Astrocyte (in vitro differentiated cells and primary cell): ENCODE results near the gene COX19.

Source experiments
- EZH2 ChIP-seq: IDR thresholded peaks from 2 replicates; pipeline ENCODE4 v1.6.1; 2012; ENCODE audit warnings: mild to moderate bottlenecking, low read length, inconsistent platforms; ENCODE audit not compliant: insufficient read depth
- TF ChIP-seq, protein P1 (sequence below): IDR thresholded peaks from 2 replicates; pipeline ENCODE4 v1.5.1; 2011; ENCODE audit warnings: low read depth, mild to moderate bottlenecking, inconsistent platforms, low read length, moderate library complexity; ENCODE audit not compliant: insufficient read depth

DNA sequence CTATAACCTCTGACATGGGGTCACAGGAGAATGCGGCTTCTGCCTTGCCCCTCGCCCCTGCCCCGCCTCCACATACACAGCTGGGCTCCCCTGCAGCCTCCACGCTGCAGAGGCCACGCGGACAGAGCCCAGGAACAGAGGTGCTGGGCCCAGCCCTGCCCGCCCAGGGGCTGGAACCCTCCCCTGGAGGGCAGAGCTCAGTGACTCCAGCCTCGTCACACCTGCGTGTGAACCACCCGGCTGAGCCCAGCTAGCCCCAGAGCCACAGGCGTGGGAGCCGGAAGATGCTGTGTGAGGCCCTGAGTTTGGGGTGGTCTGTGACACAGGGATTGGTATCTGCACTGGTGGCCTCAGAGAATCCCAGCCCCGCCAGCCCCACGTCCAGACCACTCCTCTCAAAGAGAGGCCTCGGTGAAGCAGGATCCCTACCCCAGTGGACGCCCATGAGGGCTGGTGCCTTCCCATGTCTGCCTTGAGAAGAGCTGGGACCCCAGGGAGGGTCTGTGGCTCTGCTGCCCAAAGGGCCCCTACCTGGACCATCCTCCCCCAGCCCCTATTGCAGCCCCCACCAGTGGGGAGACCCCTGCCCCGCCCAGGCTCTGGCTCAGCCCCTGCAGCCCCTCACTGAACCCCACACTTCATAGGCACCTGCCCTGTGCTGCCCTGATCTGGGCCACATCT, 12.8 kb downstream of the COX19 start:
- no peak for TF ChIP-seq EZH2
- TF ChIP-seq, protein P1, sequence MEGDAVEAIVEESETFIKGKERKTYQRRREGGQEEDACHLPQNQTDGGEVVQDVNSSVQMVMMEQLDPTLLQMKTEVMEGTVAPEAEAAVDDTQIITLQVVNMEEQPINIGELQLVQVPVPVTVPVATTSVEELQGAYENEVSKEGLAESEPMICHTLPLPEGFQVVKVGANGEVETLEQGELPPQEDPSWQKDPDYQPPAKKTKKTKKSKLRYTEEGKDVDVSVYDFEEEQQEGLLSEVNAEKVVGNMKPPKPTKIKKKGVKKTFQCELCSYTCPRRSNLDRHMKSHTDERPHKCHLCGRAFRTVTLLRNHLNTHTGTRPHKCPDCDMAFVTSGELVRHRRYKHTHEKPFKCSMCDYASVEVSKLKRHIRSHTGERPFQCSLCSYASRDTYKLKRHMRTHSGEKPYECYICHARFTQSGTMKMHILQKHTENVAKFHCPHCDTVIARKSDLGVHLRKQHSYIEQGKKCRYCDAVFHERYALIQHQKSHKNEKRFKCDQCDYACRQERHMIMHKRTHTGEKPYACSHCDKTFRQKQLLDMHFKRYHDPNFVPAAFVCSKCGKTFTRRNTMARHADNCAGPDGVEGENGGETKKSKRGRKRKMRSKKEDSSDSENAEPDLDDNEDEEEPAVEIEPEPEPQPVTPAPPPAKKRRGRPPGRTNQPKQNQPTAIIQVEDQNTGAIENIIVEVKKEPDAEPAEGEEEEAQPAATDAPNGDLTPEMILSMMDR: no peak
